BLaER1 (cell line): ENCODE data around the gene ANKRD18B.

Source experiments
- H3K27ac ChIP-seq: shearing (Covaris generic); formaldehyde crosslinking; 2 replicates; pipeline ENCODE4 v1.8.1; 2022
- H3K27me3 ChIP-seq: shearing (Covaris generic); formaldehyde crosslinking; 2 replicates; pipeline ENCODE4 v1.8.1; 2022
- H3K36me3 ChIP-seq: shearing (Covaris generic); formaldehyde crosslinking; 2 replicates; pipeline ENCODE4 v1.8.1; 2022
- H3K4me1 ChIP-seq: shearing (Covaris generic); formaldehyde crosslinking; 2 replicates; pipeline ENCODE4 v1.8.1; 2022
- H3K4me2 ChIP-seq: shearing (Covaris generic); formaldehyde crosslinking; 2 replicates; pipeline ENCODE4 v1.8.1; 2022
- H3K4me3 ChIP-seq: shearing (Covaris generic); formaldehyde crosslinking; 2 replicates; pipeline ENCODE4 v1.8.1; 2022
- H3K9ac ChIP-seq: shearing (Covaris generic); formaldehyde crosslinking; 2 replicates; pipeline ENCODE4 v1.8.1; 2022
- H3K9me3 ChIP-seq: shearing (Covaris generic); formaldehyde crosslinking; 2 replicates; pipeline ENCODE4 v1.8.1; 2022
- H4K20me1 ChIP-seq: shearing (Covaris generic); formaldehyde crosslinking; 2 replicates; pipeline ENCODE4 v1.8.1; 2022
- Cebpa-rat ChIP-seq: shearing (Covaris generic); IDR thresholded peaks from 2 replicates; pipeline ENCODE4 v1.8.1; 2022

ANKRD18B gene

DNA sequence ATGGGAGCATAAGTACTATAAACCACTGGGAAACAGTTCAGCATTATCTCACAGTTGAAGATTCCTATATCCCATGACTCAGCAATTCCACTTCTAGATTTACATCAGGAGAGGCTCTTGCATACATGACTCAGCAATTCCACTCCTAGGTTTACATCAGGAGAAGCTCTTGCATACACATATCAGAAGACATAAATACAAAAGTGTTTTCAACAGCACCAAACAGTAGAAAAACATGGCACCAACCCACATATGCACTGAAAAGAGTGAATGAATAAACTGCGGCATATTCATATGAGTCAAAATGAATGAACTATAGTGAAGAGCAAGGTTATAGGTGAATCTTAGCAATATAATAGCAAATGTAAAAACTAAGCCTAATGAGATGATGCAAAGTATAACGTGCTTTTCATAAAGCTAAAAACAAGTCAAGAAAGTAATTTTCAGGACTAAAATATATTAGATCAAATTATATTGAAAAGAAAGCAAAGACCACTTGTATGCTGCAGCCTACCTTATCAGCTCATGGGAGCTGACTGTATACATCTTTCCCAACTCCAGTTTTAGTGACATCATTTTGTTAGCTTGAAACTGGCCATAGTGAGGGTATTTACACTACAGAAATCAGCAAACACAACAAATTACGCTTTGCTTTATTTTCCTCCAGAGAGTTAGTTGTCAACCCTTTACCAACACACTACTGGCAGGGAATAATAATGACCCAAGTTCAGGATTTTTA lies 95.8 kb downstream of the ANKRD18B start:
- Histone ChIP-seq H3K27ac (no peak overlapping the region), H3K9me3 (no peaks in the 10 kb centered on the region), H3K9ac (no peak overlapping the region), H4K20me1 (no peaks in the 10 kb centered on the region), H3K4me1 (peaks cover 13% of the 10 kb centered on the region), H3K4me2 (no peak overlapping the region), H3K36me3 (no peaks in the 10 kb centered on the region), H3K27me3 (no peaks in the 10 kb centered on the region), H3K4me3 (no peak overlapping the region)
- TF ChIP-seq Cebpa-rat: no peak

DNA sequence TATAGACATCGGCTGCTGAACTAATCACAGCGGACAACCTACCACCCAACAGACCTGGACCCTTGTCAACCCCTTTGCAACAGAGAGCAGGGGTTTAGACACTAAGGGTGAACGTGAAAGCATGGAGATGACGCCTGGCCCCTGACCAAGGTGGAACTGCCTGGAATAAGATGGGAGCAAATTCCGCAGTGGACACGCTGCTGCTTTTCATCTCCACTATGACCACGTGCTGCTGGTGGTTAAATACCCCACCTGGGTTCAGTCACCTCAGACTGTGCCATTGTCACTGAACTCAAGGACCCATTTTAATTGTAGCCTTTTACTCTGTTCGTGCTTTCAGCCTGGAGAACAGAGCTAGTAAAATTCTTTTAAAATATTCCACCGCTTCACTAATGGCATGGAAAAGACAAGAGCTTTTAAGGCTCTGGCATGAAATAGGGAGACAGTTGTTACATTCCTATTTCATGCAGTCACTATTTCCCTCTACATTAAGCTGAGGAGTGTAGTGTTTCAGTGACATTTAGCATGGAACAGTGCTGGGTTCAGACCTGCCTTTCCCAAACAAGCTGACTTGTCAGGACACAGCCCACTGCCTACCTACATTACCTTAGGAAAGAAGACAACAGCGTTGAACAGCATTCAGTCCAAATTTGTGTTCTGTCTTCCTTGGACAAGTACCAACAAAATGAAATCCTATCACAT lies 96.8 kb downstream of the ANKRD18B start:
- H4K20me1 ChIP-seq: no peaks in the 10 kb centered on the region
- H3K27me3 ChIP-seq: no peaks in the 10 kb centered on the region
- no peak overlapping the region for H3K4me3 ChIP-seq
- no peak for TF ChIP-seq Cebpa-rat
- no peak overlapping the region for H3K27ac ChIP-seq
- H3K4me2 ChIP-seq: no peak overlapping the region
- no peaks in the 10 kb centered on the region for H3K36me3 ChIP-seq
- H3K9ac ChIP-seq: no peak overlapping the region
- H3K9me3 ChIP-seq: no peaks in the 10 kb centered on the region
- peaks cover 13% of the 10 kb centered on the region for H3K4me1 ChIP-seq
